ENCODE data around the gene TRAM2. TPM values are rescaled to one million over a fixed set of nuclear protein-coding genes. Genes with fewer than 3 reads are reported as not detected.
A peak's percentile ranks its signal among the peaks of the same experiment; 100 is the strongest.

TRAM2 gene
- total and polyA plus RNA-seq, 2 of the 4 experiments (the other 2 are of a cell fraction): 77.2 to 95.7 TPM

GRCh38 chr6:52512199-52512598 lies 64.7 kb downstream of the TRAM2 start:
- Histone ChIP-seq H2BK5ac (ENCODE audit: low read depth, low read length, poor library complexity, severe bottlenecking) (peak overlapping the region; percentile 95), H3K4me2 (ENCODE audit: low read depth, low read length) (peak overlapping the region; percentile 20), H3K9me1 (ENCODE audit: insufficient read depth, low read length) (peaks cover 48% of the 10 kb centered on the region), H2BK20ac (ENCODE audit: low read depth, low read length) (peak overlapping the region; percentile 89), H2BK120ac (ENCODE audit: low read depth, low read length) (peak overlapping the region; percentile 92), H2AK5ac (ENCODE audit: low read depth, low read length) (peak overlapping the region; percentile 98), H4K5ac (ENCODE audit: low read depth, low read length) (peak overlapping the region; percentile 86), H3K18ac (ENCODE audit: low read depth, low read length) (peak overlapping the region; percentile 91), H3K9me3 (ENCODE audit: control insufficient read depth, insufficient read depth, low read length) (no peaks in the 10 kb centered on the region), H3K27ac (ENCODE audit: insufficient read depth, low read length) (peak overlapping the region; percentile 91), H3K4me1 (ENCODE audit: control insufficient read depth, insufficient read depth, low read length) (peaks cover 55% of the 10 kb centered on the region), H2BK15ac (ENCODE audit: low read depth, low read length) (peak overlapping the region; percentile 93), H3K79me1 (ENCODE audit: low read depth in 1 of 2, low read length in 2 of 2) (peaks cover 54 to 85% of the 10 kb centered on the region in 2 experiments), H3K27me3 (ENCODE audit: control insufficient read depth, insufficient read depth, low read length) (no peaks in the 10 kb centered on the region), H3K4me3 (ENCODE audit: insufficient read depth, low read depth, low read length) (no peak overlapping the region), H2AK9ac (replicated peaks; ENCODE audit: low read depth, low read length, poor library complexity) (peak overlapping the region; percentile 94), H3K36me3 (ENCODE audit: control insufficient read depth, insufficient read depth, low read length) (peaks cover 62% of the 10 kb centered on the region), H3K56ac (ENCODE audit: extremely low read depth, insufficient read depth, low read length) (peak overlapping the region; percentile 86), H3K9ac (ENCODE audit: low read depth, low read length) (peak overlapping the region; percentile 52), H2AFZ (replicated peaks; ENCODE audit: low read length, poor library complexity) (peak overlapping the region; percentile 9), H3K14ac (replicated peaks; ENCODE audit: low read depth, low read length) (peak overlapping the region; percentile 92), H4K20me1 (ENCODE audit: insufficient read depth, low read length) (no peaks in the 10 kb centered on the region), H4K91ac (ENCODE audit: insufficient read depth, low read depth, low read length) (peak overlapping the region; percentile 98), H4K8ac (ENCODE audit: low read depth in 2 of 2, low read length in 2 of 2) (peak overlapping the region; percentile 77 to 93), H3K23ac (ENCODE audit: low read depth, low read length) (peak overlapping the region; percentile 87), H3K4ac (ENCODE audit: low read depth, low read length) (peak overlapping the region; percentile 98)
- BruUV-seq (replicated peaks): no TSS peak
- in situ Hi-C loops (cut with MboI; ENCODE audit: low sequenced_read_pairs): loop anchor here (10.0 kb wide), 1 partner anchor 133 kb away; no protein-coding TSS in a partner anchor
- 0% methylated on average over 2 of the region's 4 CpGs; no CpG with 5 or more reads in 1 of the 2 experiments for WGBS, 2 experiments (ENCODE audit: extremely low coverage in 2 of 2, insufficient read length in 1 of 2)
- peak; percentile 84 for ATAC-seq (ENCODE audit: low read depth)
- intact Hi-C loops (cut with micrococcal nuclease): loop anchor here (1.0 to 5.0 kb wide), 2 partner anchors 63 to 150 kb away; no protein-coding TSS in a partner anchor
- TF ChIP-seq SMC3 (IDR thresholded peaks at IDR 0.05; ENCODE audit: low read depth, low read length) (peak; percentile 16; the same call in 1 of the 2 replicates), POLR2A (IDR thresholded peaks at IDR 0.05; ENCODE audit: low read depth, low read length) (no peak), CHD1 (IDR thresholded peaks at IDR 0.05; ENCODE audit: low read depth, low read length) (no peak), USF2 (IDR thresholded peaks at IDR 0.05; ENCODE audit: low read depth, low read length) (no peak), FOS (IDR thresholded peaks at IDR 0.05; ENCODE audit: low read depth, low read length) (peak; percentile 77), MAZ (IDR thresholded peaks at IDR 0.05; ENCODE audit: borderline replicate concordance, low read depth, low read length) (peak; percentile 83), RFX5 (IDR thresholded peaks at IDR 0.05; ENCODE audit: low read depth, low read length) (no peak), MAFK (IDR thresholded peaks at IDR 0.05; ENCODE audit: low read depth, low read length) (no peak), RCOR1 (IDR thresholded peaks at IDR 0.05; ENCODE audit: insufficient replicate concordance, low read length) (no peak), NFE2L2 (IDR thresholded peaks at IDR 0.05; ENCODE audit: low read depth, low read length) (no peak), CEBPB (IDR thresholded peaks at IDR 0.05; ENCODE audit: low read depth, low read length) (no peak), RAD21 (IDR thresholded peaks at IDR 0.05; ENCODE audit: low read length) (no peak), BHLHE40 (IDR thresholded peaks at IDR 0.05; ENCODE audit: low read depth, low read length) (no peak), ELK1 (IDR thresholded peaks at IDR 0.05; ENCODE audit: borderline replicate concordance, low read depth, low read length) (no peak)
- DNase-seq: peak; percentile 88
- dilution Hi-C loops (cut with HindIII; ENCODE audit: low sequenced_read_pairs, unreplicated experiment): no loop called here
- POLR2A ChIA-PET (ENCODE audit: unreplicated experiment): interaction anchor here (0.6 kb wide), 1 partner anchor 72 kb away, joined by 14 read pairs; no protein-coding TSS in a partner anchor
- CTCF ChIA-PET: interaction anchor here (1.1 kb wide), 1 partner anchor 58 kb away, joined by 3 read pairs; no protein-coding TSS in a partner anchor

All from IMR-90 (cell line).